Measurements from ENCODE around the gene TRPC1. TPM values are rescaled to one million over a fixed set of nuclear protein-coding genes. Genes with fewer than 3 reads are reported as not detected.

TRPC1 gene
- total and polyA plus RNA-seq, 2 experiments from 2014 or later: 7.0 to 36.6 TPM

DNA sequence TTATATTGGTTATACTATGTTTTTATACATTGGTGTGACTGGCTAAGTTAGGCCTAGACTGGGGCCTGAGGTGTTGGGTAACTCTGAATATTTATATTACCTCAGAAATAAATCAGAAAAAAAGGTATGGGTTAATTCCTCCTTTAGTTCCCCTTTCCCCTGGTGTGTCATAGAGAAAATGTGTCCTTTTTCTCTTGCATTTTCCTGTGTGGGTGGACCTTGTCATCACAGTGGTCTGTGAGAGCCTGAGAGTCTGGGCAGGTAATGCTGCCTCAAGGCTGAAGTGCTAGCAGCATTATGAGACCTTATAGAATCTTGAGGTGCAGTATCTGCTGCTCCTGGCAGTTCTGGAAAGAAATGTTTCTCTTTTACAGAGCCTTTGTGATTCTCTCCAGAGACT lies 95.3 kb downstream of the TRPC1 start:
- no peak overlapping the region for H3K4me2 ChIP-seq
- peaks cover 7% of the 10 kb centered on the region for H3K36me3 Mint-ChIP-seq (ENCODE audit: low read depth)
- H3K27ac ChIP-seq (ENCODE audit: low read depth): no peak overlapping the region
- DNase-seq (ENCODE audit: low spot score) (no peak), ATAC-seq (no peak)
- H3K4me3 Mint-ChIP-seq: no peak overlapping the region
- no peaks in the 10 kb centered on the region; the same call in 2 of the 3 replicates for H3K9me3 Mint-ChIP-seq
- H3K9me2 ChIP-seq (ENCODE audit: insufficient read depth): no peaks in the 10 kb centered on the region
- no peaks in the 10 kb centered on the region for H3K4me1 ChIP-seq (ENCODE audit: insufficient read depth)
- no peak overlapping the region for H2AFZ ChIP-seq
- no peaks in the 10 kb centered on the region for H3F3A ChIP-seq (replicated peaks; ENCODE audit: low read depth)
- H3K36me3 ChIP-seq (ENCODE audit: insufficient read depth): no peaks in the 10 kb centered on the region
- no peaks in the 10 kb centered on the region for H3K79me2 ChIP-seq (replicated peaks; ENCODE audit: insufficient read depth)
- H3K4me3 ChIP-seq: no peak overlapping the region
- no peaks in the 10 kb centered on the region for H3K4me1 Mint-ChIP-seq
- H4K20me1 ChIP-seq (replicated peaks; ENCODE audit: insufficient read depth): no peaks in the 10 kb centered on the region
- H3K27me3 ChIP-seq (ENCODE audit: insufficient read depth): no peaks in the 10 kb centered on the region
- H3K27ac Mint-ChIP-seq: no peak overlapping the region
- TF ChIP-seq, protein P1, sequence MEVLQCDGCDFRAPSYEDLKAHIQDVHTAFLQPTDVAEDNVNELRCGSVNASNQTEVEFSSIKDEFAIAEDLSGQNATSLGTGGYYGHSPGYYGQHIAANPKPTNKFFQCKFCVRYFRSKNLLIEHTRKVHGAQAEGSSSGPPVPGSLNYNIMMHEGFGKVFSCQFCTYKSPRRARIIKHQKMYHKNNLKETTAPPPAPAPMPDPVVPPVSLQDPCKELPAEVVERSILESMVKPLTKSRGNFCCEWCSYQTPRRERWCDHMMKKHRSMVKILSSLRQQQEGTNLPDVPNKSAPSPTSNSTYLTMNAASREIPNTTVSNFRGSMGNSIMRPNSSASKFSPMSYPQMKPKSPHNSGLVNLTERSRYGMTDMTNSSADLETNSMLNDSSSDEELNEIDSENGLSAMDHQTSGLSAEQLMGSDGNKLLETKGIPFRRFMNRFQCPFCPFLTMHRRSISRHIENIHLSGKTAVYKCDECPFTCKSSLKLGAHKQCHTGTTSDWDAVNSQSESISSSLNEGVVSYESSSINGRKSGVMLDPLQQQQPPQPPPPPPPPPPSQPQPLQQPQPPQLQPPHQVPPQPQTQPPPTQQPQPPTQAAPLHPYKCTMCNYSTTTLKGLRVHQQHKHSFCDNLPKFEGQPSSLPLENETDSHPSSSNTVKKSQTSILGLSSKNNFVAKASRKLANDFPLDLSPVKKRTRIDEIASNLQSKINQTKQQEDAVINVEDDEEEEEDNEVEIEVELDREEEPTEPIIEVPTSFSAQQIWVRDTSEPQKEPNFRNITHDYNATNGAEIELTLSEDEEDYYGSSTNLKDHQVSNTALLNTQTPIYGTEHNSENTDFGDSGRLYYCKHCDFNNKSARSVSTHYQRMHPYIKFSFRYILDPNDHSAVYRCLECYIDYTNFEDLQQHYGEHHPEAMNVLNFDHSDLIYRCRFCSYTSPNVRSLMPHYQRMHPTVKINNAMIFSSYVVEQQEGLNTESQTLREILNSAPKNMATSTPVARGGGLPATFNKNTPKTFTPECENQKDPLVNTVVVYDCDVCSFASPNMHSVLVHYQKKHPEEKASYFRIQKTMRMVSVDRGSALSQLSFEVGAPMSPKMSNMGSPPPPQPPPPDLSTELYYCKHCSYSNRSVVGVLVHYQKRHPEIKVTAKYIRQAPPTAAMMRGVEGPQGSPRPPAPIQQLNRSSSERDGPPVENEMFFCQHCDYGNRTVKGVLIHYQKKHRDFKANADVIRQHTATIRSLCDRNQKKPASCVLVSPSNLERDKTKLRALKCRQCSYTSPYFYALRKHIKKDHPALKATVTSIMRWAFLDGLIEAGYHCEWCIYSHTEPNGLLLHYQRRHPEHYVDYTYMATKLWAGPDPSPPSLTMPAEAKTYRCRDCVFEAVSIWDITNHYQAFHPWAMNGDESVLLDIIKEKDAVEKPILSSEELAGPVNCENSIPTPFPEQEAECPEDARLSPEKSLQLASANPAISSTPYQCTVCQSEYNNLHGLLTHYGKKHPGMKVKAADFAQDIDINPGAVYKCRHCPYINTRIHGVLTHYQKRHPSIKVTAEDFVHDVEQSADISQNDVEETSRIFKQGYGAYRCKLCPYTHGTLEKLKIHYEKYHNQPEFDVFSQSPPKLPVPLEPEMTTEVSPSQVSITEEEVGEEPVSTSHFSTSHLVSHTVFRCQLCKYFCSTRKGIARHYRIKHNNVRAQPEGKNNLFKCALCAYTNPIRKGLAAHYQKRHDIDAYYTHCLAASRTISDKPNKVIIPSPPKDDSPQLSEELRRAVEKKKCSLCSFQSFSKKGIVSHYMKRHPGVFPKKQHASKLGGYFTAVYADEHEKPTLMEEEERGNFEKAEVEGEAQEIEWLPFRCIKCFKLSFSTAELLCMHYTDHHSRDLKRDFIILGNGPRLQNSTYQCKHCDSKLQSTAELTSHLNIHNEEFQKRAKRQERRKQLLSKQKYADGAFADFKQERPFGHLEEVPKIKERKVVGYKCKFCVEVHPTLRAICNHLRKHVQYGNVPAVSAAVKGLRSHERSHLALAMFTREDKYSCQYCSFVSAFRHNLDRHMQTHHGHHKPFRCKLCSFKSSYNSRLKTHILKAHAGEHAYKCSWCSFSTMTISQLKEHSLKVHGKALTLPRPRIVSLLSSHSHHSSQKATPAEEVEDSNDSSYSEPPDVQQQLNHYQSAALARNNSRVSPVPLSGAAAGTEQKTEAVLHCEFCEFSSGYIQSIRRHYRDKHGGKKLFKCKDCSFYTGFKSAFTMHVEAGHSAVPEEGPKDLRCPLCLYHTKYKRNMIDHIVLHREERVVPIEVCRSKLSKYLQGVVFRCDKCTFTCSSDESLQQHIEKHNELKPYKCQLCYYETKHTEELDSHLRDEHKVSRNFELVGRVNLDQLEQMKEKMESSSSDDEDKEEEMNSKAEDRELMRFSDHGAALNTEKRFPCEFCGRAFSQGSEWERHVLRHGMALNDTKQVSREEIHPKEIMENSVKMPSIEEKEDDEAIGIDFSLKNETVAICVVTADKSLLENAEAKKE (CRISPR knock-in tag; IDR thresholded peaks at IDR 0.05): no peak
- H3K27me3 Mint-ChIP-seq (ENCODE audit: insufficient read depth, low read depth, poor library complexity): no peaks in the 10 kb centered on the region

GRCh38 chr3:142828703-142829305 lies 105.0 kb downstream of the TRPC1 start:
- Mint-ChIP-seq H3K9me3 (no peaks in the 10 kb centered on the region), H3K36me3 (ENCODE audit: low read depth) (no peaks in the 10 kb centered on the region), H3K27me3 (ENCODE audit: insufficient read depth, low read depth, poor library complexity) (peaks cover 2% of the 10 kb centered on the region), H3K4me3 (no peak overlapping the region), H3K27ac (no peak overlapping the region; the same call in 1 of the 2 replicates), H3K4me1 (no peaks in the 10 kb centered on the region)
- peak; percentile 98 for ATAC-seq
- TF ChIP-seq EZH2 (IDR thresholded peaks at IDR 0.05; ENCODE audit: low read depth, unreplicated experiment) (no peak), ETS1 (IDR thresholded peaks at IDR 0.05) (no peak), ZNF114 (CRISPR knock-in tag; IDR thresholded peaks at IDR 0.05) (no peak), CREB1 (CRISPR knock-in tag; IDR thresholded peaks at IDR 0.05; ENCODE audit: low read depth) (no peak), JUNB (IDR thresholded peaks at IDR 0.05; ENCODE audit: unreplicated experiment) (no peak)
- TF ChIP-seq, protein P2, sequence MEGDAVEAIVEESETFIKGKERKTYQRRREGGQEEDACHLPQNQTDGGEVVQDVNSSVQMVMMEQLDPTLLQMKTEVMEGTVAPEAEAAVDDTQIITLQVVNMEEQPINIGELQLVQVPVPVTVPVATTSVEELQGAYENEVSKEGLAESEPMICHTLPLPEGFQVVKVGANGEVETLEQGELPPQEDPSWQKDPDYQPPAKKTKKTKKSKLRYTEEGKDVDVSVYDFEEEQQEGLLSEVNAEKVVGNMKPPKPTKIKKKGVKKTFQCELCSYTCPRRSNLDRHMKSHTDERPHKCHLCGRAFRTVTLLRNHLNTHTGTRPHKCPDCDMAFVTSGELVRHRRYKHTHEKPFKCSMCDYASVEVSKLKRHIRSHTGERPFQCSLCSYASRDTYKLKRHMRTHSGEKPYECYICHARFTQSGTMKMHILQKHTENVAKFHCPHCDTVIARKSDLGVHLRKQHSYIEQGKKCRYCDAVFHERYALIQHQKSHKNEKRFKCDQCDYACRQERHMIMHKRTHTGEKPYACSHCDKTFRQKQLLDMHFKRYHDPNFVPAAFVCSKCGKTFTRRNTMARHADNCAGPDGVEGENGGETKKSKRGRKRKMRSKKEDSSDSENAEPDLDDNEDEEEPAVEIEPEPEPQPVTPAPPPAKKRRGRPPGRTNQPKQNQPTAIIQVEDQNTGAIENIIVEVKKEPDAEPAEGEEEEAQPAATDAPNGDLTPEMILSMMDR (conservative IDR thresholded peaks at IDR 0.05; ENCODE audit: low read depth in 2 of 2): peak; percentile 91 to 98
- H3K4me2 ChIP-seq: no peak overlapping the region
- DNase-seq (ENCODE audit: low spot score): peak; percentile 92
- no peak overlapping the region for H2AFZ ChIP-seq
- H3K36me3 ChIP-seq (ENCODE audit: insufficient read depth): no peaks in the 10 kb centered on the region
- H3K4me3 ChIP-seq: no peak overlapping the region
- H3K9me2 ChIP-seq (ENCODE audit: insufficient read depth): no peaks in the 10 kb centered on the region
- H3K27ac ChIP-seq (ENCODE audit: low read depth): no peak overlapping the region
- no peaks in the 10 kb centered on the region for H3K79me2 ChIP-seq (replicated peaks; ENCODE audit: insufficient read depth)
- no peaks in the 10 kb centered on the region for H3K27me3 ChIP-seq (ENCODE audit: insufficient read depth)
- no peaks in the 10 kb centered on the region for H3K4me1 ChIP-seq (ENCODE audit: insufficient read depth)
- H3F3A ChIP-seq (replicated peaks; ENCODE audit: low read depth): no peaks in the 10 kb centered on the region
- no peaks in the 10 kb centered on the region for H4K20me1 ChIP-seq (replicated peaks; ENCODE audit: insufficient read depth)
